ENCODE results near the gene PKIG. TPM values are rescaled to one million over a fixed set of nuclear protein-coding genes. Genes with fewer than 3 reads are reported as not detected.

PKIG gene
- total RNA-seq, 1 experiment from 2014 or later: 41.9 TPM

DNA sequence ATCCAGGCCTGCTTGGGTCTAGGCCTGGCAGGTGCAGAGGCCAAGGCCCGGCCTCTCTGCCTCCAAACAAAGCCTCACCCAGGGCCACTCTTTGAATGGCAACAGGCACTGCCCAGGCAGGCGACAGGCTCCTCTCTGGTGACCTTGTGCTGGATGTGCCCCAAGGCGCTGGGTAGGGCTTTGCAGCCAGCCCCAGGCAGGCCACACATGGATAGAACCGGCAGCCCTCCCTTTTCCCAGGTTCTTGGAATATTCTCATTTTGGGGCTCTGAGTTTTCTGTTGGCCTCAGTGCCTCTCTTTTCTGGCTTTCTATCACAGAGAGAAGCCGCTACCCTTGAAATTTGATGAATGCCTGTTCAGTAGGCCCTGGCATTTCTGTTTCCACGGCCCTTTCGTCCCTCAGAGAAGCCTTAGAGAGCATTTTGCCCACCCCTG, 18.9 kb downstream of the PKIG start:
- Histone ChIP-seq H3F3A (ENCODE audit: insufficient read depth, low read depth) (0 out of 2 replicates have a peak, but pooled peaks cover 3% of the 10 kb centered on the region), H3K4me2 (no peak overlapping the region), H3K27me3 (ENCODE audit: insufficient read depth, low read depth) (no peaks in the 10 kb centered on the region), H3K4me1 (replicated peaks; ENCODE audit: insufficient read depth) (peaks cover 2% of the 10 kb centered on the region; the same call in 1 of the 2 replicates), H3K79me2 (ENCODE audit: low read depth) (no peaks in the 10 kb centered on the region), H3K9me3 (ENCODE audit: insufficient read depth, low read depth) (no peaks in the 10 kb centered on the region), H3K4me3 (no peak overlapping the region), H3K9me2 (ENCODE audit: insufficient read depth) (no peaks in the 10 kb centered on the region), H4K20me1 (ENCODE audit: insufficient read depth) (no peaks in the 10 kb centered on the region), H3K27ac (no peak overlapping the region), H3K36me3 (ENCODE audit: low read depth) (no peaks in the 10 kb centered on the region), H2AFZ (no peak overlapping the region)
- intact Hi-C loops (cut with micrococcal nuclease; ENCODE audit: unreplicated experiment): no loop called here
- no peak for DNase-seq
- BruUV-seq (replicated peaks): no TSS peak
- POLR2A ChIA-PET (ENCODE audit: unreplicated experiment): no interaction called here
- CTCF ChIA-PET: no interaction called here
- TF ChIP-seq, protein P1, sequence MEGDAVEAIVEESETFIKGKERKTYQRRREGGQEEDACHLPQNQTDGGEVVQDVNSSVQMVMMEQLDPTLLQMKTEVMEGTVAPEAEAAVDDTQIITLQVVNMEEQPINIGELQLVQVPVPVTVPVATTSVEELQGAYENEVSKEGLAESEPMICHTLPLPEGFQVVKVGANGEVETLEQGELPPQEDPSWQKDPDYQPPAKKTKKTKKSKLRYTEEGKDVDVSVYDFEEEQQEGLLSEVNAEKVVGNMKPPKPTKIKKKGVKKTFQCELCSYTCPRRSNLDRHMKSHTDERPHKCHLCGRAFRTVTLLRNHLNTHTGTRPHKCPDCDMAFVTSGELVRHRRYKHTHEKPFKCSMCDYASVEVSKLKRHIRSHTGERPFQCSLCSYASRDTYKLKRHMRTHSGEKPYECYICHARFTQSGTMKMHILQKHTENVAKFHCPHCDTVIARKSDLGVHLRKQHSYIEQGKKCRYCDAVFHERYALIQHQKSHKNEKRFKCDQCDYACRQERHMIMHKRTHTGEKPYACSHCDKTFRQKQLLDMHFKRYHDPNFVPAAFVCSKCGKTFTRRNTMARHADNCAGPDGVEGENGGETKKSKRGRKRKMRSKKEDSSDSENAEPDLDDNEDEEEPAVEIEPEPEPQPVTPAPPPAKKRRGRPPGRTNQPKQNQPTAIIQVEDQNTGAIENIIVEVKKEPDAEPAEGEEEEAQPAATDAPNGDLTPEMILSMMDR (conservative IDR thresholded peaks at IDR 0.05): no peak
- no peak for TF ChIP-seq EZH2 (IDR thresholded peaks at IDR 0.05; ENCODE audit: low read depth)

DNA sequence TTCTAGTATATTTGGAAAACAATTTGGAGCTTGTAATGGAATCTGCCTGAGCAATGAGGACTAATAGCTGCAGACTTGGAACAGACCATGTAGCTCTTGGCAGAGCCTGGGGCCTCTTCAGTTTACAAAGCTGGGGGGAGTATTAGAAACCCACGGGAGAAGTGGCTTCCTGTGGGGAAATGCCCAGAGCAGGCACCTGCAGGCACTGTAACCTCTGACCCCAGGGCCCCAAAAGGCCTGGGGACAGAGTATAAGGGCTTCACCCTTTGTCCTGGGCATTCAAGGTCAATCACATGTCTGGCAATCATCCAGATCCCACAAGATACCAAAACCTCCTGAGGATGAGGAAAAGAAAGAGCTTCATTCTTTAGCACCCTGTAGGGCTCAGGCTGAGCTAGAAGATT, 19.4 kb downstream of the PKIG start:
- Histone ChIP-seq H4K20me1 (ENCODE audit: insufficient read depth) (no peaks in the 10 kb centered on the region), H3K9me2 (ENCODE audit: insufficient read depth) (no peaks in the 10 kb centered on the region), H3K27me3 (ENCODE audit: insufficient read depth, low read depth) (no peaks in the 10 kb centered on the region), H3K79me2 (ENCODE audit: low read depth) (no peaks in the 10 kb centered on the region), H3K36me3 (ENCODE audit: low read depth) (no peaks in the 10 kb centered on the region), H3K4me3 (no peak overlapping the region), H3K4me1 (replicated peaks; ENCODE audit: insufficient read depth) (no peaks in the 10 kb centered on the region), H3K9me3 (ENCODE audit: insufficient read depth, low read depth) (no peaks in the 10 kb centered on the region), H3K4me2 (no peak overlapping the region), H3K27ac (no peak overlapping the region), H2AFZ (no peak overlapping the region), H3F3A (ENCODE audit: insufficient read depth, low read depth) (0 out of 2 replicates have a peak, but pooled peaks cover 3% of the 10 kb centered on the region)
- TF ChIP-seq EZH2 (IDR thresholded peaks at IDR 0.05; ENCODE audit: low read depth): no peak
- TF ChIP-seq, protein P1 (conservative IDR thresholded peaks at IDR 0.05): no peak
- intact Hi-C loops (cut with micrococcal nuclease; ENCODE audit: unreplicated experiment): no loop called here
- ChIA-PET CTCF (no interaction called here), POLR2A (ENCODE audit: unreplicated experiment) (interaction anchor here (0.6 kb wide), 2 partner anchors 145 to 1280 kb away, joined by 5 to 6 read pairs; no protein-coding TSS in a partner anchor)
- no peak for DNase-seq
- no TSS peak for BruUV-seq (replicated peaks)

DNA sequence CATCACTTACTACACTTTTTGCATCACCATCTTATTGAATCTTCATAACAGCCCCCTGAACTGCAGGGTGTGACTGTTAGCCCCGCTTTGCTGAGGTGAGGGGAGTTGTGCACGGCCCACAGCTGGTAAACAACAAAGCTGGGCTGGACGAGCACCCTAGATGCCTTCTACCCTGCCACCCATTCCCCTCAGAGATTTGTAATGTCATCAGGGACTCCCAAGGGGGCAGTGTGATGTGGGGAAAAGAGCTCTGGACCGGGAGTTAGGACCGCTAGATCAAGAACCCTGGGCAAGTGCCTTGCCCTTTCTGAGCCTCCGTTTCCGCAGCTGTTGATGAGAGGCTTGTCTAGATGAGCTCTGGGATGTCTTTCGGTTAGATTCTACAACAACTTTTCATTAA, 20.9 kb downstream of the PKIG start:
- Histone ChIP-seq H3K27me3 (ENCODE audit: insufficient read depth, low read depth) (no peaks in the 10 kb centered on the region), H3K9me2 (ENCODE audit: insufficient read depth) (no peaks in the 10 kb centered on the region), H3K4me3 (no peak overlapping the region), H3K9me3 (ENCODE audit: insufficient read depth, low read depth) (no peaks in the 10 kb centered on the region), H3K4me1 (replicated peaks; ENCODE audit: insufficient read depth) (no peaks in the 10 kb centered on the region), H3K79me2 (ENCODE audit: low read depth) (no peaks in the 10 kb centered on the region), H2AFZ (no peak overlapping the region), H4K20me1 (ENCODE audit: insufficient read depth) (no peaks in the 10 kb centered on the region), H3K36me3 (ENCODE audit: low read depth) (no peaks in the 10 kb centered on the region), H3K4me2 (no peak overlapping the region), H3F3A (ENCODE audit: insufficient read depth, low read depth) (0 out of 2 replicates have a peak, but pooled peaks cover 3% of the 10 kb centered on the region), H3K27ac (no peak overlapping the region)
- POLR2A ChIA-PET (ENCODE audit: unreplicated experiment): no interaction called here
- no TSS peak for BruUV-seq (replicated peaks)
- no peak for TF ChIP-seq EZH2 (IDR thresholded peaks at IDR 0.05; ENCODE audit: low read depth)
- TF ChIP-seq, protein P1 (conservative IDR thresholded peaks at IDR 0.05): no peak; the same call in 1 of the 2 replicates
- DNase-seq: no peak
- intact Hi-C loops (cut with micrococcal nuclease; ENCODE audit: unreplicated experiment): no loop called here
- CTCF ChIA-PET: interaction anchor here (0.7 kb wide), 2 partner anchors 28 to 274 kb away, joined by 3 to 5 read pairs; no protein-coding TSS in a partner anchor
